Measurements from ENCODE around the gene PWWP2B. TPM values are rescaled to one million over a fixed set of nuclear protein-coding genes. Genes with fewer than 3 reads are reported as not detected.

Gene PWWP2B
- total and polyA plus RNA-seq, 2 of the 4 experiments (the other 2 are of a cell fraction): 1.7 to 2.2 TPM

- dilution Hi-C loops (cut with HindIII; ENCODE audit: low sequenced_read_pairs, unreplicated experiment) (no loop called here), intact Hi-C loops (cut with micrococcal nuclease) (no loop called here)
- H3K4ac ChIP-seq (ENCODE audit: low read depth, low read length): no peak overlapping the region
- no peak for TF ChIP-seq POLR2A (IDR thresholded peaks at IDR 0.05; ENCODE audit: low read depth, low read length)
- no peak for TF ChIP-seq RFX5 (IDR thresholded peaks at IDR 0.05; ENCODE audit: low read depth, low read length)
- TF ChIP-seq FOS (IDR thresholded peaks at IDR 0.05; ENCODE audit: low read depth, low read length): no peak
- TF ChIP-seq NFE2L2 (IDR thresholded peaks at IDR 0.05; ENCODE audit: low read depth, low read length): no peak
- no peak for TF ChIP-seq MAZ (IDR thresholded peaks at IDR 0.05; ENCODE audit: borderline replicate concordance, low read depth, low read length)
- no peak for TF ChIP-seq RCOR1 (IDR thresholded peaks at IDR 0.05; ENCODE audit: insufficient replicate concordance, low read length)
- TF ChIP-seq CTCF (conservative IDR thresholded peaks at IDR 0.05; ENCODE audit: low read depth, low read length): no peak
- TF ChIP-seq BHLHE40 (IDR thresholded peaks at IDR 0.05; ENCODE audit: low read depth, low read length): no peak
- TF ChIP-seq CEBPB (IDR thresholded peaks at IDR 0.05; ENCODE audit: low read depth, low read length): no peak
- no peak for TF ChIP-seq USF2 (IDR thresholded peaks at IDR 0.05; ENCODE audit: low read depth, low read length)
- TF ChIP-seq MAFK (IDR thresholded peaks at IDR 0.05; ENCODE audit: low read depth, low read length): no peak
- TF ChIP-seq CHD1 (IDR thresholded peaks at IDR 0.05; ENCODE audit: low read depth, low read length): no peak
- no peak for TF ChIP-seq RAD21 (IDR thresholded peaks at IDR 0.05; ENCODE audit: low read length)
- no peak for TF ChIP-seq MXI1 (IDR thresholded peaks at IDR 0.05; ENCODE audit: borderline replicate concordance, low read depth, low read length)
- TF ChIP-seq SMC3 (IDR thresholded peaks at IDR 0.05; ENCODE audit: low read depth, low read length): no peak
Measured at GRCh38 chr10:132454296-132455198, 57.5 kb downstream of the PWWP2B start.

More at GRCh38 chr10:132454296-132455198, 57.5 kb downstream of the PWWP2B start:
- no peak overlapping the region for H2AFZ ChIP-seq (replicated peaks; ENCODE audit: low read length, poor library complexity)
- no peaks in the 10 kb centered on the region for H3K9me3 ChIP-seq (ENCODE audit: control insufficient read depth, insufficient read depth, low read length)
- no peaks in the 10 kb centered on the region for H3K79me1 ChIP-seq (ENCODE audit: low read depth in 1 of 2, low read length in 2 of 2)
- H4K5ac ChIP-seq (ENCODE audit: low read depth, low read length): no peak overlapping the region
- peaks cover 9% of the 10 kb centered on the region; the same call in 1 of the 2 replicates for H3K27me3 ChIP-seq (ENCODE audit: control insufficient read depth, insufficient read depth, low read length)
- no peak overlapping the region for H3K18ac ChIP-seq (ENCODE audit: low read depth, low read length)
- ChIA-PET POLR2A (ENCODE audit: unreplicated experiment) (no interaction called here), CTCF (no interaction called here)
- 77% methylated on average over 20 of the region's 30 CpGs; no CpG with 5 or more reads in 1 of the 2 experiments for WGBS, 2 experiments (ENCODE audit: extremely low coverage in 2 of 2, insufficient read length in 1 of 2)
- no peaks in the 10 kb centered on the region for H4K20me1 ChIP-seq (ENCODE audit: insufficient read depth, low read length)
- no peak overlapping the region for H4K8ac ChIP-seq (ENCODE audit: low read depth in 2 of 2, low read length in 2 of 2)
- no peak overlapping the region for H3K4me2 ChIP-seq (ENCODE audit: low read depth, low read length)
- H3K23ac ChIP-seq (ENCODE audit: low read depth, low read length): no peak overlapping the region
- H2BK20ac ChIP-seq (ENCODE audit: low read depth, low read length): no peak overlapping the region
- no peak overlapping the region for H2BK5ac ChIP-seq (ENCODE audit: low read depth, low read length, poor library complexity, severe bottlenecking)
- no peak for DNase-seq
- H3K27ac ChIP-seq (ENCODE audit: insufficient read depth, low read length): no peak overlapping the region
- ATAC-seq (ENCODE audit: low read depth): no peak
- H4K91ac ChIP-seq (ENCODE audit: insufficient read depth, low read depth, low read length): no peak overlapping the region
- no peak overlapping the region for H3K14ac ChIP-seq (replicated peaks; ENCODE audit: low read depth, low read length)
- H2BK120ac ChIP-seq (ENCODE audit: low read depth, low read length): no peak overlapping the region
- no peaks in the 10 kb centered on the region for H3K9me1 ChIP-seq (ENCODE audit: insufficient read depth, low read length)
- no peak overlapping the region for H2BK15ac ChIP-seq (ENCODE audit: low read depth, low read length)
- no peak overlapping the region for H2AK5ac ChIP-seq (ENCODE audit: low read depth, low read length)
- H3K9ac ChIP-seq (ENCODE audit: low read depth, low read length): no peak overlapping the region
- in situ Hi-C loops (cut with MboI; ENCODE audit: low sequenced_read_pairs): loop anchor here (5.0 kb wide), 3 partner anchors 62 to 232 kb away; no protein-coding TSS in a partner anchor
- no peaks in the 10 kb centered on the region for H3K36me3 ChIP-seq (ENCODE audit: control insufficient read depth, insufficient read depth, low read length)
- H3K4me3 ChIP-seq (ENCODE audit: insufficient read depth, low read depth, low read length): no peak overlapping the region
- BruUV-seq (replicated peaks): no TSS peak
- H3K56ac ChIP-seq (ENCODE audit: extremely low read depth, insufficient read depth, low read length): no peak overlapping the region
- no peak overlapping the region for H2AK9ac ChIP-seq (replicated peaks; ENCODE audit: low read depth, low read length, poor library complexity)
- H3K4me1 ChIP-seq (ENCODE audit: control insufficient read depth, insufficient read depth, low read length): 0 out of 2 replicates have a peak, but pooled peaks cover 2% of the 10 kb centered on the region

Measured in IMR-90 (cell line).